Neutrophil (primary cell): ENCODE measurements around the gene TCF4.

Experiments
- H3K27ac ChIP-seq: fragments of 200-600 bp; sonication (generic); 2 replicates; pipeline ENCODE4 v1.5.1; 2016; ENCODE audit warnings: mild to moderate bottlenecking, moderate library complexity
- H3K27me3 ChIP-seq: fragments of 200-600 bp; sonication (generic); 2 replicates; pipeline ENCODE4 v1.6.0; 2016; ENCODE audit warnings: mild to moderate bottlenecking
- H3K36me3 ChIP-seq: fragments of 200-600 bp; sonication (generic); 2 replicates; pipeline ENCODE4 v1.5.1; 2017
- H3K4me1 ChIP-seq, 2 experiments: fragments of 200-600 bp in 1 of 2; sonication (generic) in 1 of 2; 1 replicate in 1 of 2; 2 replicates in 1 of 2; pipeline versions ENCODE4 v1.5.1 to v1.6.1; 2013 to 2016; ENCODE audit warnings: low read depth in 1 of 2, low read length in 1 of 2, mild to moderate bottlenecking in 1 of 2, moderate library complexity in 1 of 2; ENCODE audit not compliant: control insufficient read depth in 1 of 2, insufficient read depth in 1 of 2
- H3K4me3 ChIP-seq, 2 experiments: fragments of 200-600 bp in 1 of 2; sonication (generic) in 1 of 2; 1 replicate in 1 of 2; 2 replicates in 1 of 2; pipeline ENCODE4 v1.5.1; 2013 to 2016; ENCODE audit warnings: low read depth in 1 of 2, low read length in 1 of 2, mild to moderate bottlenecking in 1 of 2, moderate library complexity in 1 of 2
- H3K9me3 ChIP-seq: fragments of 200-600 bp; sonication (generic); 2 replicates; pipeline ENCODE4 v1.5.1; 2016
- CTCF ChIP-seq: fragments of 200-600 bp; sonication (generic); IDR thresholded peaks from 2 replicates; pipeline ENCODE4 v1.5.1; 2016; ENCODE audit warnings: antibody characterized with exemption

The TCF4 gene

DNA sequence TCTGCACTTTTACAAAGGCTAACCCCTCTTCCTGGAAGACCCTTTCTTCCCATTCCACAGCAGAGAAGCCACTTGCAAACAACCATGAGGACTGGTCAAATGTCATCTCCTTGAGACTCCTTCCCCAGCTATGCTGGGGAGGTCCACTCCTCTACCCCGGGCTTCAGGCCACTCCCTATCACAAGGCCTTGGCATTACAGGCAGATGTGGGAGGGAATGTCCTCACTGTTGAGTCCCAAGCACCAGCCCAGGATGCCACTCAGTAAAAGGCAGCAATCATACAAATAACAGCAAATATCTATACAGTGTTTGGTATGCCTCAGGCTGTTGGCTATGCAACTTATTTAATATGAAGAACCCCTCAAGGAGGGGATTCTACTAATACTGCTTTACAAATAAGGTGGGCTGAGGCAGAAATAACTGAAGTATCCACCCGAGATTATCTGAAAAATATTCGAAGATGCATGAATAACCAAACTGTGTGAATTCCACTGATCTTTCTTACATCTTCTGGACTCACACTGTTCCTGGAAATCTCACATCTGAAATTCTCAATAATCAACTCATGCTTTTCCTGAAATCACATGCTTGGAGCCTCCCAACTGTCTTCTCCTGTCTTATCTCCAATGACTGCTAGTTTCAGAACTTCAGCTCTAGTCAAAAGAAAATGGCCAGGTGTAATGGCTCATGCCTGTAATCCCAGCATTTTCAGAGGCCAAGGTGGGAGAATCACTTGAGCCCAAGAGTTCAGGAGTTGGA is 226.3 kb downstream of the TCF4 start:
- Histone ChIP-seq H3K4me3 (no peak overlapping the region), H3K27ac (no peak overlapping the region), H3K9me3 (no peaks in the 10 kb centered on the region), H3K4me1 (no peaks in the 10 kb centered on the region), H3K27me3 (no peaks in the 10 kb centered on the region), H3K36me3 (no peaks in the 10 kb centered on the region)
- no peak for TF ChIP-seq CTCF

- Histone ChIP-seq H3K36me3 (no peaks in the 10 kb centered on the region), H3K9me3 (no peaks in the 10 kb centered on the region), H3K27ac (no peak overlapping the region), H3K4me1 (no peaks in the 10 kb centered on the region), H3K27me3 (peaks cover 4% of the 10 kb centered on the region), H3K4me3 (no peak overlapping the region)
- no peak for TF ChIP-seq CTCF
These were observed 227.9 kb downstream of the TCF4 start for GRCh38 chr18:55360061-55360460.

DNA sequence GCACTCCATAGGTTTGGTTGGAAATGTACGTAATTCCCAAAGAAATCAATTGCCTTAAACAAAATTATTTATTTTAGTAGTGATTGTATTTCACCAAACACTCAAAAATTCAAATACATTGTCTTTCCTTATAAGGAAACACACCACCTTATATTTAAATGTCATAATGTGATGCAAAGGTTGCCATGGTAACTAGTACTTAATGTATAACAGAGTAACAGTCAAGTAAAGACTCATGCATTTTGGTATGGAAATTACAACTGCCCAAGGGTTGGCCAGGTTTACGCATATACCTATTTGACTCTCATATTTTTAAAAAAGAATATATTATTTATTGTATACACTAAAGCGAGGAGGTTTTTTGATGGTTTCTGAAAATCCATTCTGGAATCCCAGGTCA is 231.2 kb downstream of the TCF4 start:
- H3K4me3 ChIP-seq = no peak overlapping the region
- no peaks in the 10 kb centered on the region for H3K4me1 ChIP-seq
- no peak overlapping the region for H3K27ac ChIP-seq
- no peaks in the 10 kb centered on the region for H3K36me3 ChIP-seq
- H3K27me3 ChIP-seq = peaks cover 18% of the 10 kb centered on the region
- H3K9me3 ChIP-seq = no peaks in the 10 kb centered on the region
- TF ChIP-seq CTCF = no peak

DNA sequence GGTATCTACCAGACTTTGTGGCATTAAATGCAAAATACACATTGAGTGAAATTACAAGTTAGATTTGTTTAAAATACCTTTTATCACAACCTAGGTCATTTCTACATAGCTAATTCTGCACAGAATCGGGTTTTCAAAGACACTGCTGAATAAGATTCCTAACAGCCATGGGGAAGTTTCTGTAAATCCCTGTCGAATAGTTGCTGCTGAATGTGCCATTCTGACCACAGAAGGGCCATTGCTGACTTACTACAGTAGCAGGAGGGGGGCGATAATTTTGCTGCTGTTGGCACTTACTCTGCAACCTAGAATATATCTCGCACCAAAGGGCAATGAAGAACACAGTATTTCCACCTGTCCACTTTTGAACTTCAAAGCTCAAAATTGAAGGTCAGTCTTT is 232.8 kb downstream of the TCF4 start:
- Histone ChIP-seq H3K36me3 (no peaks in the 10 kb centered on the region), H3K27ac (no peak overlapping the region), H3K27me3 (peaks cover 18% of the 10 kb centered on the region), H3K4me3 (no peak overlapping the region), H3K9me3 (no peaks in the 10 kb centered on the region), H3K4me1 (no peaks in the 10 kb centered on the region)
- TF ChIP-seq CTCF = no peak

GRCh38 chr18:55354795-55355194 is 233.2 kb downstream of the TCF4 start:
- Histone ChIP-seq H3K4me3 (no peak overlapping the region), H3K9me3 (no peaks in the 10 kb centered on the region), H3K36me3 (no peaks in the 10 kb centered on the region), H3K27ac (no peak overlapping the region), H3K27me3 (peaks cover 18% of the 10 kb centered on the region), H3K4me1 (no peaks in the 10 kb centered on the region)
- no peak for TF ChIP-seq CTCF
